GM12878 (cell line): ENCODE measurements around the gene KLHL1. TPM values are rescaled to one million over a fixed set of nuclear protein-coding genes. Genes with fewer than 3 reads are reported as not detected.

Source experiments
- ATAC-seq: fragments of 200-7000 bp; cut with Tn5 transposase; 3 replicates; pipeline ENCODE4 v1.9.1; 2020; ENCODE audit warnings: mild to moderate bottlenecking, moderate library complexity
- BruUV-seq: library from RNA; stranded (reverse); fragments of 400-500 nt; replicated peaks from 2 replicates; lab custom pipeline; 2021; lab: Mats Ljungman, UMichigan
- CTCF ChIA-PET: fragments of 300-600 bp; sonication (Branson Sonifier 250); formaldehyde crosslinking; extraction: SDS; loops from one replicate; lab custom pipeline; 2021; ENCODE audit warnings: inconsistent platforms; lab: Yijun Ruan, JAX
- POLR2A ChIA-PET: fragments of 350-600 bp; formaldehyde crosslinking; extraction: SDS; loops from one replicate; lab custom pipeline; 2021; ENCODE audit warnings: inconsistent platforms; lab: Charles Lee
- RAD21 ChIA-PET: fragments of 300-600 bp; sonication (Branson Sonifier 250); formaldehyde crosslinking; loops from one replicate; lab custom pipeline; 2023; ENCODE audit warnings: antibody characterized with exemption; ENCODE audit not compliant: unreplicated experiment; lab: Charles Lee
- SMC1A ChIA-PET: fragments of 300-600 bp; sonication (Branson Sonifier 250); formaldehyde crosslinking; loops from one replicate; lab custom pipeline; 2023; ENCODE audit not compliant: unreplicated experiment, uncharacterized antibody; lab: Charles Lee
- DNase-seq: peaks from one replicate; pipeline ENCODE4 v3.0.0-alpha.2; 2011; ENCODE audit warnings: low read depth, low spot score
- FAIRE-seq: peaks from 3 replicates; lab custom pipeline; 2011; peaks lifted over from hg19 to GRCh38; lab: Jason Lieb, UNC
- H2AFZ ChIP-seq: 2 replicates; pipeline ENCODE4 v1.6.0; 2011; ENCODE audit warnings: low read depth, low read length, control low read depth; ENCODE audit not compliant: control insufficient read depth
- H3K27ac ChIP-seq: 2 replicates; pipeline ENCODE4 v1.5.1; 2011; ENCODE audit warnings: control low read depth; ENCODE audit not compliant: control insufficient read depth, insufficient read depth
- H3K27me3 ChIP-seq, 2 experiments: replicated peaks in 1 of 2; 2 replicates each; pipeline versions ENCODE4 v1.6.0 to v1.6.1; 2011; ENCODE audit warnings: low read length in 1 of 2; ENCODE audit not compliant: control insufficient read depth in 2 of 2, insufficient read depth in 2 of 2
- H3K36me3 ChIP-seq, 2 experiments: 2 replicates each; pipeline ENCODE4 v1.5.1; 2011; ENCODE audit warnings: low read length in 1 of 2; ENCODE audit not compliant: control insufficient read depth in 2 of 2, insufficient read depth in 2 of 2
- H3K4me1 ChIP-seq: 2 replicates; pipeline ENCODE4 v1.6.1; 2011; ENCODE audit warnings: mild to moderate bottlenecking, low read length, moderate library complexity, mixed read lengths; ENCODE audit not compliant: control insufficient read depth, insufficient read depth
- H3K4me2 ChIP-seq: 2 replicates; pipeline ENCODE4 v1.6.0; 2011; ENCODE audit warnings: control low read depth; ENCODE audit not compliant: control insufficient read depth, insufficient read depth
- H3K4me3 ChIP-seq: fragments of 200-600 bp; sonication (generic); 2 replicates; pipeline ENCODE4 v1.5.1; 2016
- H3K79me2 ChIP-seq: 2 replicates; pipeline ENCODE4 v1.6.0; 2011; ENCODE audit warnings: low read length; ENCODE audit not compliant: control insufficient read depth, insufficient read depth
- H3K9ac ChIP-seq: 2 replicates; pipeline ENCODE4 v1.8.0; 2011; ENCODE audit warnings: low read length, control low read depth, mixed read lengths; ENCODE audit not compliant: control insufficient read depth, insufficient read depth
- H3K9me3 ChIP-seq: replicated peaks from 3 replicates; pipeline ENCODE4 v1.5.1; 2011; ENCODE audit warnings: mild to moderate bottlenecking, low read length; ENCODE audit not compliant: control insufficient read depth, insufficient read depth
- H4K20me1 ChIP-seq: 2 replicates; pipeline ENCODE4 v1.6.0; 2011; ENCODE audit not compliant: control insufficient read depth, insufficient read depth
- ASH2L ChIP-seq: fragments of 300-600, 200-600 bp; sonication (generic); IDR thresholded peaks from 2 replicates; pipeline ENCODE4 v1.6.1; 2017; ENCODE audit warnings: low read depth, mild to moderate bottlenecking, borderline replicate concordance
- EP300 ChIP-seq, 2 experiments: fragments of 150-350 bp in 1 of 2; IDR thresholded peaks; 2 replicates each; pipeline ENCODE4 v1.6.1; 2011 to 2012; ENCODE audit warnings: low read depth in 2 of 2, low read length in 2 of 2, borderline replicate concordance in 1 of 2, improper control_type of control experiment in 1 of 2, inconsistent platforms in 1 of 2; ENCODE audit not compliant: control insufficient read depth in 1 of 2
- KAT2A ChIP-seq: conservative IDR thresholded peaks from 2 replicates; pipeline ENCODE4 v1.6.1; 2011; ENCODE audit warnings: low read depth, low read length; ENCODE audit not compliant: control insufficient read depth
- POLR2AphosphoS2 ChIP-seq: IDR thresholded peaks from 2 replicates; pipeline ENCODE4 v1.6.1; 2011; ENCODE audit warnings: low read depth, mild to moderate bottlenecking, low read length, improper control_type of control experiment, moderate library complexity
- RBBP5 ChIP-seq: fragments of 200-600 bp; sonication (generic); conservative IDR thresholded peaks from 2 replicates; pipeline ENCODE4 v1.6.1; 2016
- WGBS: methylation state at CpG from one replicate; pipeline ENCODE4 v1.1.6; 2016; ENCODE audit warnings: low lambda C conversion rate; ENCODE audit not compliant: insufficient replicate concordance, insufficient coverage; ENCODE audit errors: missing lambda C conversion rate; 5-methylcytosine and 5-hydroxymethylcytosine counted together
- in situ Hi-C: fragments of 300-500 bp; cut with MboI; formaldehyde crosslinking; loops from 9 replicates; pipeline ENCODE4 v1.14.3; 2018; ENCODE audit warnings: mixed read lengths
- intact Hi-C: fragments of 100-400 bp; cut with micrococcal nuclease; formaldehyde crosslinking; loops from one replicate; pipeline ENCODE4 v1.14.2; 2022; ENCODE audit not compliant: unreplicated experiment
- polyA plus RNA-seq, 11 experiments: library from polyadenylated mRNA; depleted of rRNA in 4 of 11; unstranded in 6 of 11; stranded (reverse) in 5 of 11; fragments of >200 nt; fragmentation: Nextera tagmentation in 4 of 11; fragmentation: Illumina TruSeq in 1 of 11; extraction: Ambion mirVana in 4 of 11; extraction: Trizol in 1 of 11; gene quantifications; 1 replicate in 1 of 11; 2 replicates in 10 of 11; pipeline versions ENCODE4 v1.2.1 to v1.2.3, GENCODE V29; 2011 to 2016; ENCODE audit warnings: inconsistent platforms in 2 of 11, missing spikeins in 2 of 11, low read depth in 1 of 11
- small RNA-seq: library from RNA; depleted of rRNA; stranded (forward); fragments of <200 nt; gene quantifications from one replicate; pipeline ENCODE3, GENCODE V24; 2014
- total RNA-seq, 4 experiments: library from RNA; depleted of rRNA in 3 of 4; stranded (reverse); fragments of >200 nt in 3 of 4; fragmentation: Illumina TruSeq in 1 of 4; extraction: Trizol in 1 of 4; gene quantifications; 2 replicates each; pipeline versions ENCODE4 v1.2.1 to v1.2.3, GENCODE V29; 2013 to 2021

The KLHL1 gene
- total and polyA plus RNA-seq, 10 of the 15 experiments (the other 5 are each of a cell fraction or from before 2014, with no cell fraction given), result 0.02 to 0.13 (median 0.05) TPM; not detected in 2

DNA sequence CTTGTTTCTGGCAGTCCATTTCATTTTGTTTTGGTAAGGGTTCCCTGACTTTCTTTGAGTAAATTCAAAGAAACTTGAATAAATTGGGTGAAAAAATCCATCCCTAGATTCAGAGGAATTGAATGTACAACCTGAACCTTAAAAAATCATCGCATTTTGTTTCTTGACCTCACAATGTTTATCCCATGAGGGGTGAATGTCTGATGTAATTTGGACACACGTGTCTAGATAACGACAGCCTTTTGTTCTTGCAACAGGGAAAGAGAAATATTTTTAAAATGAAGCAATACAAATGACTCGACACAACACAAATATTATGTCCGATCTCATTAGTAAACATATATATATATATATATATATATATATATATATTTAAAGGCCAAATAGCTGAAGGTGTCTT, 453.9 kb downstream of the KLHL1 start:
- FAIRE-seq (no peak), DNase-seq (no peak), ATAC-seq (no peak)
- H3K36me3 ChIP-seq, result no peaks in the 10 kb centered on the region
- H3K4me3 ChIP-seq, result no peak overlapping the region
- H3K27ac ChIP-seq, result no peak overlapping the region
- no peak overlapping the region for H3K9ac ChIP-seq
- RAD21 ChIA-PET, result no interaction called here
- no peaks in the 10 kb centered on the region for H3K9me3 ChIP-seq
- TF ChIP-seq POLR2AphosphoS2, result no peak
- no peak for TF ChIP-seq EP300 (IDR thresholded peaks at IDR 0.05; ENCODE audit: borderline replicate concordance in 1 of 2, control insufficient read depth in 1 of 2, low read depth in 2 of 2, low read length in 2 of 2)
- no peak for TF ChIP-seq KAT2A
- TF ChIP-seq RBBP5, result no peak
- no peak for TF ChIP-seq ASH2L
- no peaks in the 10 kb centered on the region for H3K4me1 ChIP-seq
- BruUV-seq, result no TSS peak
- intact Hi-C loops, result no loop called here
- no peaks in the 10 kb centered on the region for H4K20me1 ChIP-seq
- H3K79me2 ChIP-seq, result no peaks in the 10 kb centered on the region
- no peaks in the 10 kb centered on the region for H3K27me3 ChIP-seq
- CTCF ChIA-PET, result no interaction called here
- POLR2A ChIA-PET, result no interaction called here
- 38% methylated on average over 5 of the region's 5 CpGs for WGBS
- no peak overlapping the region for H3K4me2 ChIP-seq
- in situ Hi-C loops, result no loop called here
- SMC1A ChIA-PET, result no interaction called here
- no peak overlapping the region for H2AFZ ChIP-seq

Small RNAs within 50 kb of the gene (small RNA-seq; reads per million reads assigned to genes)
- gene RNY3P10, result not detected

Other genes starting within 250 kb of the KLHL1 start
- gene ATXN8OS, start 626 bp downstream of the KLHL1 start, total RNA-seq (2014; rRNA removed), result not detected in 2 replicates
- gene ATXN8OS, start 626 bp downstream of the KLHL1 start, total RNA-seq (2014; rRNA removed; fragmentation: Illumina TruSeq; extraction: Trizol), result not detected in 2 replicates
- gene ATXN8OS, start 626 bp downstream of the KLHL1 start, total RNA-seq (2021), result not detected in 2 replicates
- not detected in 2 replicates for gene ATXN8OS, start 626 bp downstream of the KLHL1 start, polyA plus RNA-seq (2011; rRNA removed)
- gene ATXN8OS, start 626 bp downstream of the KLHL1 start, polyA plus RNA-seq (2014; fragmentation: Illumina TruSeq; extraction: Trizol), result not detected in 2 replicates
- not detected for gene ATXN8OS, start 626 bp downstream of the KLHL1 start, polyA plus RNA-seq (2014; fragmentation: Nextera tagmentation; extraction: Ambion mirVana)
- gene ATXN8OS, start 626 bp downstream of the KLHL1 start, polyA plus RNA-seq (2014; rRNA removed), result not detected in 2 replicates
- not detected for gene ATXN8OS, start 626 bp downstream of the KLHL1 start, polyA plus RNA-seq (2016; fragmentation: Nextera tagmentation; extraction: Ambion mirVana)